SU-DHL-6 (cell line): Measurements from ENCODE around the gene COPS8.

ENCODE experiments used
- H2AFZ ChIP-seq: fragments of 200-600 bp; sonication (generic); 2 replicates; pipeline ENCODE4 v1.6.1; 2014; ENCODE audit warnings: low read depth, mild to moderate bottlenecking, moderate library complexity, mixed read lengths, antibody characterized with exemption, low read length; ENCODE audit not compliant: severe bottlenecking
- H3F3A ChIP-seq: fragments of 200-600 bp; shearing (Covaris generic); 2 replicates; pipeline ENCODE4 v1.6.0; 2016; ENCODE audit warnings: antibody characterized with exemption, mild to moderate bottlenecking; ENCODE audit not compliant: insufficient read depth
- H3K27ac ChIP-seq: fragments of 200-600 bp; sonication (generic); 2 replicates; pipeline ENCODE4 v1.5.1; 2016; ENCODE audit warnings: low read depth, mild to moderate bottlenecking, low read length, moderate library complexity, mixed read lengths
- H3K27me3 ChIP-seq: fragments of 200-600 bp; sonication (generic), shearing (Covaris generic); 2 replicates; pipeline ENCODE4 v1.6.0; 2014; ENCODE audit warnings: mild to moderate bottlenecking, low read length
- H3K36me3 ChIP-seq: fragments of 200-600 bp; sonication (generic); 2 replicates; pipeline ENCODE4 v1.6.1; 2014; ENCODE audit warnings: mild to moderate bottlenecking, low read length, mixed read lengths
- H3K4me2 ChIP-seq: fragments of 300-600, 200-600 bp; shearing (Covaris generic), sonication (generic); 2 replicates; pipeline ENCODE4 v1.6.0; 2014; ENCODE audit warnings: low read length, low read depth, mild to moderate bottlenecking; ENCODE audit not compliant: poor library complexity, severe bottlenecking
- H3K4me3 ChIP-seq: fragments of 200-600 bp; sonication (generic); 2 replicates; pipeline ENCODE4 v1.5.1; 2014; ENCODE audit warnings: antibody characterized with exemption, low read length, mild to moderate bottlenecking, mixed read lengths; ENCODE audit not compliant: insufficient read depth, poor library complexity, severe bottlenecking
- H3K79me2 ChIP-seq: fragments of 200-600 bp; sonication (generic); 2 replicates; pipeline ENCODE4 v1.6.1; 2014; ENCODE audit warnings: mild to moderate bottlenecking, low read length, moderate library complexity; ENCODE audit not compliant: insufficient read depth
- H3K9ac ChIP-seq: fragments of 200-600 bp; sonication (generic); 2 replicates; pipeline ENCODE4 v1.7.0; 2014; ENCODE audit warnings: mild to moderate bottlenecking, low read length
- H3K9me2 ChIP-seq: fragments of 200-600 bp; sonication (generic); replicated peaks from 2 replicates; pipeline ENCODE4 v1.6.1; 2014; ENCODE audit warnings: low read length; ENCODE audit not compliant: insufficient read depth
- H3K9me3 ChIP-seq: fragments of 200-600 bp; sonication (generic); 2 replicates; pipeline ENCODE4 v1.6.1; 2014; ENCODE audit warnings: low read length, mixed read lengths; ENCODE audit not compliant: insufficient read depth
- H4K20me1 ChIP-seq: fragments of 200-600 bp; sonication (generic); 2 replicates; pipeline ENCODE4 v1.6.1; 2014; ENCODE audit warnings: low read depth, mild to moderate bottlenecking, antibody characterized with exemption, low read length, moderate library complexity, mixed read lengths
- CTCF ChIP-seq: fragments of 200-600 bp; sonication (generic); IDR thresholded peaks from one replicate; pipeline ENCODE4 v1.5.1; 2017; ENCODE audit warnings: antibody characterized with exemption, mild to moderate bottlenecking, low read length, moderate library complexity; ENCODE audit not compliant: insufficient read depth, poor library complexity, severe bottlenecking
- EZH2phosphoT487 ChIP-seq: fragments of 200-600 bp; sonication (generic), shearing (Covaris generic); conservative IDR thresholded peaks from 2 replicates; pipeline ENCODE4 v1.6.1; 2018; ENCODE audit warnings: mild to moderate bottlenecking, antibody characterized with exemption, low read length, moderate library complexity, mixed read lengths

Gene COPS8

GRCh38 chr2:237085248-237086221, at the start of gene COPS8:
Gene COPS8 (plus strand): TSS chr2:237085889. CDS start chr2:237085965, 76 bp downstream.
- Histone ChIP-seq H2AFZ (peak within 1 kb of the TSS; percentile 95), H3K79me2 (peaks cover 30% of the 10 kb centered on the region)

GRCh38 chr2:237039301-237040031, 46.2 kb upstream of the COPS8 start:
- no peak overlapping the region for H3K4me2 ChIP-seq
- no peaks in the 10 kb centered on the region for H3F3A ChIP-seq
- H3K27me3 ChIP-seq = no peaks in the 10 kb centered on the region
- no peak overlapping the region for H3K9ac ChIP-seq
- no peaks in the 10 kb centered on the region for H3K9me2 ChIP-seq
- no peak overlapping the region for H2AFZ ChIP-seq
- no peaks in the 10 kb centered on the region for H3K79me2 ChIP-seq
- no peaks in the 10 kb centered on the region for H3K9me3 ChIP-seq
- no peak for TF ChIP-seq CTCF
- no peak for TF ChIP-seq EZH2phosphoT487
- H3K4me3 ChIP-seq = no peak overlapping the region
- no peaks in the 10 kb centered on the region for H4K20me1 ChIP-seq
- H3K27ac ChIP-seq = no peak overlapping the region
- no peaks in the 10 kb centered on the region for H3K36me3 ChIP-seq

More at GRCh38 chr2:237085248-237086221, at the start of gene COPS8:
- TF ChIP-seq EZH2phosphoT487 (no peak), CTCF (no peak)
- Histone ChIP-seq H3F3A (no peaks in the 10 kb centered on the region), H3K9me2 (no peaks in the 10 kb centered on the region), H4K20me1 (no peaks in the 10 kb centered on the region), H3K9me3 (no peaks in the 10 kb centered on the region), H3K27me3 (no peaks in the 10 kb centered on the region), H3K9ac (peak within 1 kb of the TSS; percentile 91), H3K4me2 (peak within 1 kb of the TSS; percentile 100), H3K4me3 (peak within 1 kb of the TSS; percentile 83), H3K27ac (peak within 1 kb of the TSS; percentile 69), H3K36me3 (0 out of 2 replicates have a peak, but pooled peaks cover 8% of the 10 kb centered on the region)

GRCh38 chr2:237041231-237041630, 44.5 kb upstream of the COPS8 start:
- Histone ChIP-seq H3K9me3 (no peaks in the 10 kb centered on the region), H3K27ac (no peak overlapping the region), H2AFZ (no peak overlapping the region), H3K4me2 (no peak overlapping the region), H3F3A (no peaks in the 10 kb centered on the region), H3K9me2 (no peaks in the 10 kb centered on the region), H3K79me2 (no peaks in the 10 kb centered on the region), H4K20me1 (no peaks in the 10 kb centered on the region), H3K4me3 (no peak overlapping the region), H3K36me3 (no peaks in the 10 kb centered on the region), H3K9ac (no peak overlapping the region), H3K27me3 (no peaks in the 10 kb centered on the region)
- TF ChIP-seq EZH2phosphoT487 (no peak), CTCF (no peak)
